ENCODE data around the gene ARHGAP28. TPM values are rescaled to one million over a fixed set of nuclear protein-coding genes. Genes with fewer than 3 reads are reported as not detected.
"Not testable (repeated sequence)": the region's sequence is repeated elsewhere in the genome, so short reads cannot be mapped to it uniquely, and the experiment has no call there.

ARHGAP28 gene
- total RNA-seq, 2 experiments from 2014 or later, result not detected

DNA sequence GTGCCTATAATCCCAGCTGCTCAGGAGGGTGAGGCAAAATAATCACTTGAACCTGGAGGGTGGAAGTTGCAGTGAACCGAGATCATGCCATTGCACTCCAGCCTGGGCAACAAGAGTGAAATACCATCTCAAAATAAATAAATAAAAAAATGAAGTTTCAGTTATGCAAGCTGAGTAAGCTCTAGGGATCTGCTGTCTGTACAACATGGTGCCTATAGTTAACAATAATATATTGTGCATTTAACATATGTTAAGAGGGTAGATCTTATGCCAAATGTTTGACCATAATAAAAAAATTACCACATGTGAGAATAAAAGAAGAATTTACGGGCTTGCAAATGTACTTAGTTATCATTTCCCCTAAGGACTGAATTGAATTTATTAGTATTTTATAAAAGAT lies 208.9 kb downstream of the ARHGAP28 start:
- H3K27me3 Mint-ChIP-seq; H3K27ac Mint-ChIP-seq; CTCF ChIA-PET; POLR2A ChIA-PET; DNase-seq; H3K9me3 Mint-ChIP-seq; intact Hi-C loops (cut with micrococcal nuclease); H3K4me3 Mint-ChIP-seq; H3K36me3 Mint-ChIP-seq; H3K4me1 Mint-ChIP-seq (ENCODE audit: low read depth): not testable (repeated sequence)

DNA sequence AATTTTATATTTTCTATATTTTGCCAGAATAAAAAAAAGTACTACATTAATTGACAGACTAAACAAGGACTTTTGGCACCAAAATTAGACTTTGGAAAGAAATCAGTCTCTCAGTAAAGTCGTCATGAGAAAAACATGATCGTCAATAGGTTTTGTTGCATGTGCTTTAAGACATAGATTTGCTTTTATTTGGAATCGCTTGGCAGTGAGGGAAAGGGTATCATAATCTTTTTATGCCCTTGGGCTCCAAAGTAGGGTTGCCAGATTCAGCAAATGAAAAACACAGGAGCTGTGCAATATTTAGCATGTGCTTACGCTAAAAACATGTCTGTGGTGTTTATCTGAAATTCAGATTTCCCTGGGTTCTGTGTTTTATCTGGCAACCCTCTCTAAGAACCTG lies 210.5 kb downstream of the ARHGAP28 start:
- Mint-ChIP-seq H3K4me3 (no peak overlapping the region), H3K36me3 (no peaks in the 10 kb centered on the region), H3K27ac (no peak overlapping the region), H3K9me3 (peaks cover 1% of the 10 kb centered on the region), H3K4me1 (ENCODE audit: low read depth) (no peaks in the 10 kb centered on the region), H3K27me3 (peaks cover 2% of the 10 kb centered on the region)
- ChIA-PET POLR2A (no interaction called here), CTCF (no interaction called here)
- no peak for DNase-seq
- intact Hi-C loops (cut with micrococcal nuclease), result no loop called here

DNA sequence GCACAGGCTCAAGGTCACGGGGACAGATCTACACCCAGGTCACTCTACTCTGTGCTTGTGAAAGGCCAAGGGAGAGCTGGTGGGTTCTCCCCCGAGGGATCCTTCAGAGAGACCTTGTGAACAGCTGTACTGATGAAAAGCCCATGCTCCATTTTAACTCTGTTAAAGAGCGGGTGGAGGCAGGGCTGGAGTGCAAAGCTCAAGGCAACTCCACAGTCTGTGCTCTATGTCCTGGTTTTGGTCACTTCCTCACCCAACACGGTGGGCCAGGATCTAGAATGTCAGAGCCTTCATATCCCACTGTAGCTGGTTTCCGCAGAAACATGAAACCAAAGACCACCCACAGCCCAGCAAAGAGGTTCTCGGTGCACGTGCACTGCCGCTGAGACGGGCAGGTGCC lies 210.9 kb downstream of the ARHGAP28 start:
- H3K4me3 Mint-ChIP-seq, result no peak overlapping the region
- CTCF ChIA-PET, result no interaction called here
- intact Hi-C loops (cut with micrococcal nuclease), result no loop called here
- POLR2A ChIA-PET, result no interaction called here
- H3K27ac Mint-ChIP-seq, result no peak overlapping the region
- no peak for DNase-seq
- H3K4me1 Mint-ChIP-seq (ENCODE audit: low read depth), result no peaks in the 10 kb centered on the region
- H3K9me3 Mint-ChIP-seq, result peaks cover 1% of the 10 kb centered on the region
- H3K27me3 Mint-ChIP-seq, result peaks cover 2% of the 10 kb centered on the region
- no peaks in the 10 kb centered on the region for H3K36me3 Mint-ChIP-seq

DNA sequence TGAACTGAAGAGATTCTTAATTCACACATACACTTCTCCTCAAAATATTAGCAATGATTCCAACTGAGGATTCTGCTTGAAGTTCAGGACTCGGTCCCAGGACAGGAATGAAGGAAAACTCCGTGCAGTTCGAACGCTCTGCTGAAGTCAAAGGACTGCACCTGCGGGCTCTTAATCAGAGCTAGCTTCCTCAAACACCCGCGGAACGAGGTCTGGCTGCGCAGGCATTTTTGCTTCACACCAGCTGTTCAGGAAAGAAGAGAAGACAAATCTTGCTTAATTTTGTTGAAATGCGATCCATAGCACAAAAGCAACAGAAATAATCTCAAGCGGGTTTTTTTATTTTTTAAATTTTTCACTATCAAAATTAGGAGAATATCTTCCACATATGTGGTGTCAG lies 212.5 kb downstream of the ARHGAP28 start:
- ChIA-PET POLR2A (no interaction called here), CTCF (no interaction called here)
- Mint-ChIP-seq H3K36me3 (no peaks in the 10 kb centered on the region), H3K9me3 (peaks cover 1% of the 10 kb centered on the region), H3K4me3 (no peak overlapping the region), H3K4me1 (ENCODE audit: low read depth) (no peaks in the 10 kb centered on the region), H3K27me3 (peaks cover 2% of the 10 kb centered on the region), H3K27ac (no peak overlapping the region)
- no peak for DNase-seq
- intact Hi-C loops (cut with micrococcal nuclease), result no loop called here

DNA sequence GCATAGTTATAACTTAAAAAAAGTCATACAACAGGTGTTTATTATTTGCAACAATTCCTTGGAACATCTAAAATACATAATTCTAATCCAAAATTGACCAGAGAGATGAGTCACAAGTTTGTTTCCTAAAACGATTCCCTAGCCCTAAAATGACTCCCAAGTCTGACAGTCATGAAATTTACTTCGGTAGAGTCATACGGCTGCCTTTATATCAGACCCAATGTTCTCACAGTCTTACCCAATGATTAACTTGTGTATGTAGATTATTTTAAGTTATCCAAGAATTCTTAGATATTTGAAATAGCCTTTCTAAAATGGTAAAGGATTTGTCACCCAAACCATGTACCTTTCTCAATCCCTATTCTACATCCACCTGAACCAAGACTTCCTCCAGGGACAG lies 213.2 kb downstream of the ARHGAP28 start:
- no peak for DNase-seq
- no peak overlapping the region for H3K4me3 Mint-ChIP-seq
- H3K9me3 Mint-ChIP-seq, result peaks cover 1% of the 10 kb centered on the region
- intact Hi-C loops (cut with micrococcal nuclease), result no loop called here
- no peaks in the 10 kb centered on the region for H3K36me3 Mint-ChIP-seq
- CTCF ChIA-PET, result no interaction called here
- peaks cover 2% of the 10 kb centered on the region for H3K27me3 Mint-ChIP-seq
- POLR2A ChIA-PET, result no interaction called here
- H3K27ac Mint-ChIP-seq, result no peak overlapping the region
- H3K4me1 Mint-ChIP-seq (ENCODE audit: low read depth), result no peaks in the 10 kb centered on the region

DNA sequence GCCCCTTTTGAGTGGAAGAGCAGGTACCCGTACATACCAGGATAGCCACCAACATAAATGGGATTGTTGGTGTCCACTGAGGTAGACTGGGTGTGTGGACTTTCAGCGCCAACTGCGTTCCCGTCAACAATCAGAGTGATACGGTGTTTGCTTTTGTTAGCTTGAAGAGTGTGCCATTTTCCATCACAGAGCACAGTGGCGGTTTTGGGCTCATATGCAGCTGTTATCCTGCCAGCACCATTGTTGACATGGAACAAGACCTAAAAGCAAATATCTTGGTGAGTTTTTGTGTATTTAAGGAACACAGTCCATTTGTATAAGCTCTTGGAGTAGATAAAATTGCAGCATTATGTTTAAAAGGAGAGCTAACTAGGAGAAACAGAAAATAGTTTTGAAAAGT lies 213.6 kb downstream of the ARHGAP28 start:
- no peaks in the 10 kb centered on the region for H3K4me1 Mint-ChIP-seq (ENCODE audit: low read depth)
- DNase-seq, result no peak
- ChIA-PET POLR2A (interaction anchor here (0.6 kb wide), 1 partner anchor 747 kb away, joined by 3 read pairs; no protein-coding TSS in a partner anchor), CTCF (no interaction called here)
- intact Hi-C loops (cut with micrococcal nuclease), result no loop called here
- H3K4me3 Mint-ChIP-seq, result no peak overlapping the region
- H3K9me3 Mint-ChIP-seq, result peaks cover 1% of the 10 kb centered on the region
- no peaks in the 10 kb centered on the region for H3K27me3 Mint-ChIP-seq
- no peak overlapping the region for H3K27ac Mint-ChIP-seq
- H3K36me3 Mint-ChIP-seq, result no peaks in the 10 kb centered on the region

DNA sequence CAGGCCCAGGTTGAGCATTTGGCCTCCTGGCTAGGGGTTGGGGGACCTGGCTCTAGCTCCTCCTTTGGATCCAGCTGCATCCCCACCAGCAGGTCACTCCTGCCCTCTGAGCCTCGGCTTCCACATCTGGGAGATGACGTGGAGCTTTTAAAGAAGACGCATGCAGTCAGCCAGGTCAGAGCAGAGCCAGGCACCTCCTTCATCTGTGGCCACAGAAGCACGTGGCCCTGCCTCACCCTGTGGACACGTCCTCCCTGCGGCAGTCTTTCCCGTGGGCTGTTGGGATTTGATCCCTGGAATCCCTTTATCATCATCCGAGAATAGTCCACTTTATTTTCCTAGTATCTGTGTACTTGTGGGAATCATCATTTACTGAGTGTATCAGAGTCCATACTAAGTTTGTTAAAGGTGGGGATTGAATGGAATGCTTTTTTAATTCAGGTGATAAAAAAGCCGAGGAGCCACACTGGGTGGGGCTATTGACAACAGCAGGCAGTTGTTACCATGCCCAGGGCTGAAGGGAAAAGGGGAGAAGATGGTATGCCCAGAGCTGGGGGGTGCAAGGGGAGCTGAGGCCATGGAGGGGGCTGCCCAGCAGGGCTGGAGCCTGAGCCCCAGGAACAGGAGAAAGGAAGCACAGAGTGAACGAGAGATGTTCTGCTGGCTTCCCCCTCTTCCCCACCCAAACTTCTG lies 218.0 kb downstream of the ARHGAP28 start:
- CTCF ChIA-PET, result no interaction called here

DNA sequence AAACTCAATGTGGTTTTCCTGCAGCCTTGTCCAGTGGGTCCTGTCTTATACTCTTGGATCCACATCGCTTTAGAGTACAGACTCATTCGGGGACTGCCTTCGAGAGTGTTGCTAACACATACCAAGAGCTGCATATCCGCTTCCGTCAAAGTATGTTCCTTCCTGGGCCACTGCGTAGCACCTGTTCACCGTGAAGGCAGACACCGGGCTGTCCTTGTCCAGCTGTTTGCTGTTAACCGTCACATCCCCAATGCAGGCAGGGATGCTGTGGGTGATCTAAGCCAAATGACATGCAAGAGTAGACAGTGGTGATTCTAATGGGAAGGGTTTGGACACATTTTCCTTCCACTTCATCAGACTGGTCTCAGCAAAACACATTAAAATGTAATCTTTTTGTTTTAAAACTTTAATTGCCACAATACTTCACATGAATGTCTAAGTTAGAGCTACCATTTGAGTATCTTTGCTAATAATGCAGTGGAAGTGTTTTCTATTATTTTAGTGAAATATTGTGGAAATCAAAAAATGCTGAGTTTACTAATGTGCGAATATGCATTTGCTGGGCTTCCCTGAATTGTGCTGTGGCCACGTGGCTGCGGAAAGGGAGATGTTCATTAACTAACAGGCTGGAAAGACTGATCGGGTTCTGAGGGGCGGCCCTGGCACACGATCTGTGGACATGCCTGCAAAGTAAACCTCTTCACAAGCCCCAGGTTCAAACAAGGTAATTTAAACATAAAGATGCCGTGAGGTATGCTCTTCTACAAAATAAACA lies 219.0 kb downstream of the ARHGAP28 start:
- Mint-ChIP-seq H3K27me3 (no peaks in the 10 kb centered on the region), H3K27ac (no peak overlapping the region), H3K4me3 (no peak overlapping the region), H3K36me3 (no peaks in the 10 kb centered on the region), H3K9me3 (peaks cover 12% of the 10 kb centered on the region), H3K4me1 (ENCODE audit: low read depth) (no peaks in the 10 kb centered on the region)
- CTCF ChIA-PET, result no interaction called here
- no peak for DNase-seq
- intact Hi-C loops (cut with micrococcal nuclease), result no loop called here
- POLR2A ChIA-PET, result no interaction called here

More for the DNA sequence above, 218.0 kb downstream of the ARHGAP28 start:
- H3K27me3 Mint-ChIP-seq, result no peaks in the 10 kb centered on the region
- POLR2A ChIA-PET, result interaction anchor here (0.6 kb wide), 1 partner anchor 943 kb away, joined by 4 read pairs; no protein-coding TSS in a partner anchor
- no peaks in the 10 kb centered on the region for H3K36me3 Mint-ChIP-seq
- intact Hi-C loops (cut with micrococcal nuclease), result no loop called here
- no peak overlapping the region for H3K27ac Mint-ChIP-seq
- no peak for DNase-seq
- peaks cover 12% of the 10 kb centered on the region for H3K9me3 Mint-ChIP-seq
- H3K4me1 Mint-ChIP-seq (ENCODE audit: low read depth), result no peaks in the 10 kb centered on the region
- H3K4me3 Mint-ChIP-seq, result no peak overlapping the region

DNA sequence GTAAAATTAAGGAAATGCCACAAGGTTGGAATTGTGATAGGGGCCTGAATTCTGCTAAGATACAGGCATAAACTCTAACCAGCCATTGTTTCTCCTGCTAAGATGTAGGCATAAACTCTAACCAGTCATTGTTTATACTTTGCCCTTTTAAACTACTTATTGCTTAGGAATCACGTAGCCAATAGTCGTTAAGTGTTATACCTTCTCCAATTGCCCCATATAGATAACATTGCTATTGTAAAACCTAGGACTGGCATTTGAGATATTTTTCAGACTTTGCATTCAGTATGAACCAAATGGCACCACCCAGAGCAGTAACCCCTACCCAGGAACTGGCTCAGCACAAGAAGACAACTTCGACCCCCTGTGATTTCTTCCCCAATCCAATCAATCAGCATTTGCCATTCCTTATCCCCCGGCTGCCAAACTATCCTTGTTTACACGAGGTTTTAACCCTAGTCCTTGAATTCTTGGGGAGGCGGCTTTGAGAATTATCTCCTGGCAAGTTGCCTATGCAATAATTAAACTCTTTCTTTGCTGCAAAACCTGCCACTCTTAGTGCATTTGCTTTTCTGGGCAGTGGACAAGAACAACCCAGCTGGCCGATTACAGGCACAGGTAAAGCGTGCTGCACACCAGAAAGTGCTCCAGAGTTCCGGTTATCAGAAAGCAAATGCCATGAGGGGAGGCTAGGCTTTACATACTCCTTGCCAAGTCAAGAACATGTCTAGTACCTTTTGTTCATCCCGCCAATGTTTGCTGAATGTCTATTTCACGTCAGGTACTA lies 220.5 kb downstream of the ARHGAP28 start:
- Mint-ChIP-seq H3K4me3 (no peak overlapping the region), H3K4me1 (ENCODE audit: low read depth) (no peaks in the 10 kb centered on the region), H3K27me3 (no peaks in the 10 kb centered on the region), H3K36me3 (no peaks in the 10 kb centered on the region), H3K27ac (no peak overlapping the region), H3K9me3 (peaks cover 12% of the 10 kb centered on the region)
- DNase-seq, result no peak
- POLR2A ChIA-PET, result no interaction called here
- intact Hi-C loops (cut with micrococcal nuclease), result no loop called here
- CTCF ChIA-PET, result no interaction called here

DNA sequence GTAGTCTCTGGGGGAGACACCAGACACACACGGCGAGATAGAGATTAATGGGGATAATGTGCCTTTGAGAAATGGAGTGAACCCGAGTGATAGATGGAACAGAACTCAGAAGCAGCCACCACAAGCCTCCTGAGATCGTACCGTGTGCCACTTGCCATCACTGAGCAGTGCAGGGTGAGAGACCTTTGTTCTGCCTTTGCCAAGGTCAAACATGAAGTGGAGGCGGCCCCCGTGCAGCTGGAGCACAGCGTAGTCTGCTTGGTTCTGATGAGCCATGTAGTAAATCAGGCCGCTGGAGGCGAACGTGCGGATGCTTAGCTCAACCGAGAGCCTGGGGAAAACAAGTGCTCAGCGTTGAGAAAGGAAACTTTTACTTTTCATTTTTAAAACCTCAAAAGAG lies 221.1 kb downstream of the ARHGAP28 start:
- peaks cover 12% of the 10 kb centered on the region for H3K9me3 Mint-ChIP-seq
- no peaks in the 10 kb centered on the region for H3K4me1 Mint-ChIP-seq (ENCODE audit: low read depth)
- no peak for DNase-seq
- H3K27me3 Mint-ChIP-seq, result no peaks in the 10 kb centered on the region
- CTCF ChIA-PET, result no interaction called here
- H3K27ac Mint-ChIP-seq, result no peak overlapping the region
- POLR2A ChIA-PET, result no interaction called here
- H3K4me3 Mint-ChIP-seq, result no peak overlapping the region
- H3K36me3 Mint-ChIP-seq, result no peaks in the 10 kb centered on the region
- intact Hi-C loops (cut with micrococcal nuclease), result no loop called here

DNA sequence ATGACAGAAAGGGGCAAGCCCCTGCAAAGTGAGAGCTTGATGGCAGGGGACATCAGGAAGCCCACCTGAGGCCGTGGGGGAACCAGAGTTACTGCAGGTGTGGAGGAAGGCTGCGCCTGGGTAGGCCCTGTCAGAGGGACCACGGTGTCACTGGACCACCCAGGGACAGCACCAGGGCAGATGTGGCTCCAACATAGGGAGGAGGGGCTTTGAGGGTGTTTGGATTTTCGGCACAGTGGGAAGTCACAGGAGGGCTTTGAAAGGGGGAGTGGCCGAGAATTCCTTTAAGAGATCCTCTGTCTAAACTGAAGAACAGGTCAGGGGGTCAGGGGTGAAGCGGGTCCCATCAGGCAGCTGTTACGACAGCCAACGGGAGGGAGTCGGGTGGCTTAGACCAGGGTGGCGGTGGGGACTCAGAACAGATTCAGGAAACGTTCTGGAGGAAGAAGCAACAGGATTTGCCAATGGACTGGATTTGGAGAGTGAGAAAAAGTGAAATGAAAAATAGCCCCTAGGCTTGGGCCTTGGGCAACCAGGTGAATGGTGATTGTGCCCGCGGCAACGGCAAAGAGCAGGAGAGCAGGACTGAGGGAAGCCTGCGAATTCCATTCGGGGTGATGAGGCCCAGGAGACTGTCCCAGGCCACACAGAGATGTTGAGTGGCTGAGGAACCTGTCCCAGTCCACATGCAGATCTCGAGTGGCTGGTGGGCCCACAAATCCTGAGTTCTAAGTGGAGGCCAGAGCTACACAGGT lies 222.0 kb downstream of the ARHGAP28 start:
- ChIA-PET POLR2A (no interaction called here), CTCF (no interaction called here)
- Mint-ChIP-seq H3K4me1 (ENCODE audit: low read depth) (no peaks in the 10 kb centered on the region), H3K36me3 (no peaks in the 10 kb centered on the region), H3K27me3 (no peaks in the 10 kb centered on the region), H3K4me3 (no peak overlapping the region), H3K9me3 (peaks cover 12% of the 10 kb centered on the region), H3K27ac (no peak overlapping the region)
- DNase-seq, result no peak
- intact Hi-C loops (cut with micrococcal nuclease), result no loop called here

DNA sequence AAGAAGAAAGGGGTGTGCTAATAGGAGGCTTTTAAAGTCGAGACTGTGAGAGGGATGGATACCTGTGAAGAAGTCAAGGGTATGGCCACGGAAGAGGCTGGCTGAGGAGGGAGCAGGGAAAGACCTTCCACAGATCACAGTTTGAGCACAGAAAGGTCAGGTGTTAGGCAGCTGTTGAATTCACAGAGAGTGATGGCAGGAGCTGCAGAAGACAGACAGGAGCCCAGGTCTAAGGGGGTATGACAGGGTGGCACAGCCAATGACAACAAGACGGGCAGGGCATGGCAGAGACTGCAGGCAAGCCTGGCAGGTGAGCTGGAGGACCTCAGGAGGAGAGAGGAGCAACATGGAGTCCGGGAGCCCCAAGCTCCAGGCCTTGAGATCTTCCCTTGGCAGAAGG lies 225.0 kb downstream of the ARHGAP28 start:
- Mint-ChIP-seq H3K9me3 (peaks cover 9% of the 10 kb centered on the region), H3K4me3 (no peak overlapping the region), H3K27ac (no peak overlapping the region), H3K4me1 (ENCODE audit: low read depth) (no peaks in the 10 kb centered on the region), H3K36me3 (no peaks in the 10 kb centered on the region), H3K27me3 (no peaks in the 10 kb centered on the region)
- DNase-seq, result no peak
- CTCF ChIA-PET, result no interaction called here
- intact Hi-C loops (cut with micrococcal nuclease), result no loop called here
- POLR2A ChIA-PET, result no interaction called here
